NCI-H1105 treated with DMSO at 0.1 percent for 48 hours (cell line): ENCODE data around the gene BMPR1B.
A peak's percentile ranks its signal among the peaks of the same experiment; 100 is the strongest.

Experiments
- DNase-seq: peaks from one replicate; lab custom pipeline; 2025; lab: John Stamatoyannopoulos, UW

BMPR1B gene

GRCh38 chr4:95188701-95189370, 431.1 kb downstream of the BMPR1B start:
- no peak for DNase-seq

GRCh38 chr4:95190751-95191436, 433.1 kb downstream of the BMPR1B start:
- DNase-seq, result peak; percentile 76

GRCh38 chr4:95191537-95191936, 433.8 kb downstream of the BMPR1B start:
- no peak for DNase-seq

- DNase-seq, result no peak
These were observed 435.9 kb downstream of the BMPR1B start for GRCh38 chr4:95193391-95194224.

GRCh38 chr4:95197353-95197752, 439.6 kb downstream of the BMPR1B start:
- no peak for DNase-seq

GRCh38 chr4:95198961-95199360, 441.2 kb downstream of the BMPR1B start:
- no peak for DNase-seq

- DNase-seq, result no peak
These were observed 446.6 kb downstream of the BMPR1B start for GRCh38 chr4:95204267-95204844.

- no peak for DNase-seq
These were observed 447.1 kb downstream of the BMPR1B start for GRCh38 chr4:95204873-95205272.
